Endothelial cell of umbilical vein (primary cell): Measurements from ENCODE around the gene SECISBP2. TPM values are rescaled to one million over a fixed set of nuclear protein-coding genes. Genes with fewer than 3 reads are reported as not detected.

Experiments
- BruUV-seq: library from RNA; stranded (reverse); fragments of 400-500 nt; replicated peaks from 2 replicates; lab custom pipeline; 2021; lab: Mats Ljungman, UMichigan
- CTCF ChIA-PET: fragments of 300-600, 350-600 bp; sonication (Branson Sonifier 250); formaldehyde crosslinking; loops from one replicate; lab custom pipeline; 2021; ENCODE audit warnings: antibody characterized with exemption, inconsistent platforms; lab: Charles Lee
- POLR2A ChIA-PET: fragments of 300-600, 350-600 bp; sonication (Branson Sonifier 250); formaldehyde crosslinking; loops from one replicate; lab custom pipeline; 2021; ENCODE audit warnings: antibody characterized with exemption, inconsistent platforms; lab: Charles Lee
- DNase-seq: peaks from one replicate; pipeline ENCODE4 v3.0.0-alpha.2; 2011; ENCODE audit warnings: low read depth, low spot score
- FAIRE-seq: peaks from 2 replicates; lab custom pipeline; 2011; peaks lifted over from hg19 to GRCh38; lab: Jason Lieb, UNC
- H2AFZ ChIP-seq: 2 replicates; pipeline ENCODE4 v1.6.0; 2012; ENCODE audit warnings: low read depth, low read length, control low read depth, inconsistent platforms
- H3K27ac ChIP-seq: 2 replicates; pipeline ENCODE4 v1.5.1; 2011; ENCODE audit warnings: low read depth, mild to moderate bottlenecking, control low read depth, low read length, moderate library complexity; ENCODE audit not compliant: insufficient read depth
- H3K27me3 ChIP-seq, 2 experiments: 2 replicates each; pipeline versions ENCODE4 v1.6.0 to v1.6.1; 2011; ENCODE audit warnings: low read length in 2 of 2, mixed read lengths in 1 of 2; ENCODE audit not compliant: control insufficient read depth in 2 of 2, insufficient read depth in 2 of 2
- H3K36me3 ChIP-seq, 2 experiments: 2 replicates in 1 of 2; 3 replicates in 1 of 2; pipeline ENCODE4 v1.5.1; 2011; ENCODE audit warnings: low read length in 2 of 2, mild to moderate bottlenecking in 1 of 2, moderate library complexity in 1 of 2; ENCODE audit not compliant: control insufficient read depth in 2 of 2, insufficient read depth in 2 of 2; ENCODE audit errors: extremely low read depth in 1 of 2
- H3K4me1 ChIP-seq: 3 replicates; pipeline ENCODE4 v1.5.1; 2011; ENCODE audit warnings: mild to moderate bottlenecking, low read length; ENCODE audit not compliant: control insufficient read depth, insufficient read depth; ENCODE audit errors: extremely low read depth
- H3K4me2 ChIP-seq: 2 replicates; pipeline ENCODE4 v1.6.1; 2011; ENCODE audit warnings: low read length, control low read depth, mixed read lengths; ENCODE audit not compliant: insufficient read depth
- H3K4me3 ChIP-seq, 3 experiments: fragments of 200-600 bp in 1 of 3; sonication (generic), shearing (Covaris generic) in 1 of 3; replicated peaks in 1 of 3; 2 replicates each; pipeline ENCODE4 v1.5.1; 2011 to 2016; ENCODE audit warnings: control low read depth in 3 of 3, low read length in 3 of 3, mild to moderate bottlenecking in 2 of 3, inconsistent platforms in 1 of 3, low read depth in 1 of 3, moderate library complexity in 1 of 3; ENCODE audit not compliant: insufficient read depth in 1 of 3
- H3K79me2 ChIP-seq: 2 replicates; pipeline ENCODE4 v1.6.0; 2012; ENCODE audit warnings: low read length, inconsistent platforms; ENCODE audit not compliant: control insufficient read depth, insufficient read depth
- H3K9ac ChIP-seq: replicated peaks from 2 replicates; pipeline ENCODE3; 2011; ENCODE audit warnings: low read length, control low read depth; ENCODE audit not compliant: insufficient read depth; ENCODE audit errors: extremely low read depth
- H3K9me1 ChIP-seq: replicated peaks from 3 replicates; pipeline ENCODE4 v1.6.0; 2011; ENCODE audit warnings: mild to moderate bottlenecking, low read length; ENCODE audit not compliant: control insufficient read depth, insufficient read depth; ENCODE audit errors: extremely low read depth
- H3K9me3 ChIP-seq: replicated peaks from 2 replicates; pipeline ENCODE4 v1.5.1; 2012; ENCODE audit warnings: low read length, inconsistent platforms; ENCODE audit not compliant: control insufficient read depth, insufficient read depth
- H4K20me1 ChIP-seq: replicated peaks from 2 replicates; pipeline ENCODE3; 2011; ENCODE audit warnings: mild to moderate bottlenecking, low read length; ENCODE audit not compliant: control insufficient read depth, insufficient read depth; ENCODE audit errors: extremely low read depth
- CTCF ChIP-seq, 2 donors: IDR thresholded peaks; 1 replicate in 1 of 2; 2 replicates in 1 of 2; pipeline ENCODE4 v1.5.1; 2011; ENCODE audit warnings: low read length in 2 of 2, mild to moderate bottlenecking in 2 of 2, moderate library complexity in 2 of 2, control low read depth in 1 of 2, inconsistent platforms in 1 of 2, low read depth in 1 of 2; ENCODE audit not compliant: insufficient read depth in 1 of 2; ENCODE audit errors: extremely low read depth in 1 of 2
- EZH2 ChIP-seq: IDR thresholded peaks from 2 replicates; pipeline ENCODE4 v1.6.1; 2012; ENCODE audit warnings: borderline replicate concordance, low read depth, mild to moderate bottlenecking, moderate library complexity, low read length, inconsistent platforms; ENCODE audit not compliant: severe bottlenecking
- FOS ChIP-seq: IDR thresholded peaks from 2 replicates; pipeline ENCODE4 v1.6.1; 2011; ENCODE audit warnings: mild to moderate bottlenecking, low read length, moderate library complexity, borderline replicate concordance; ENCODE audit not compliant: insufficient read depth
- GATA2 ChIP-seq: IDR thresholded peaks from 2 replicates; pipeline ENCODE4 v1.7.0; 2011; ENCODE audit warnings: low read depth, mild to moderate bottlenecking, moderate library complexity, mixed read lengths, low read length; ENCODE audit not compliant: insufficient read length, insufficient read depth
- JUN ChIP-seq: IDR thresholded peaks from 2 replicates; pipeline ENCODE4 v1.6.1; 2011; ENCODE audit warnings: borderline replicate concordance, low read depth; ENCODE audit not compliant: insufficient read length, insufficient read depth
- MAX ChIP-seq: IDR thresholded peaks from 2 replicates; pipeline ENCODE4 v1.6.1; 2011; ENCODE audit not compliant: insufficient read depth, insufficient read length
- MYC ChIP-seq: IDR thresholded peaks from one replicate; pipeline ENCODE4 v1.6.1; 2011; ENCODE audit warnings: mild to moderate bottlenecking, low read depth, low read length
- POLR2A ChIP-seq: IDR thresholded peaks from 2 replicates; pipeline ENCODE4 v1.6.1; 2012; ENCODE audit warnings: low read depth, mild to moderate bottlenecking, control low read depth, low read length
- POLR2AphosphoS5 ChIP-seq: IDR thresholded peaks from 2 replicates; pipeline ENCODE4 v1.6.1; 2012; ENCODE audit warnings: low read depth, mild to moderate bottlenecking, control low read depth, low read length, moderate library complexity; ENCODE audit not compliant: insufficient read depth
- dilution Hi-C: fragments of 300-500 bp; cut with MboI; formaldehyde crosslinking; loops from one replicate; pipeline ENCODE4 v1.15.0; 2019; ENCODE audit warnings: low sequenced_read_pairs; ENCODE audit not compliant: extremely low pct_ligation_motif_present
- intact Hi-C: fragments of 100-400 bp; cut with micrococcal nuclease; formaldehyde crosslinking; loops from one replicate; pipeline ENCODE4 v1.10.0; 2022
- polyA plus RNA-seq, 4 experiments: library from polyadenylated mRNA; depleted of rRNA in 3 of 4; stranded (reverse) in 3 of 4; unstranded in 1 of 4; fragments of >200 nt; gene quantifications; 2 replicates each; pipeline versions ENCODE4 v1.2.1 to v1.2.3, GENCODE V29; 2011 to 2012; ENCODE audit warnings: missing spikeins in 1 of 4
- total RNA-seq: library from RNA; stranded (reverse); gene quantifications from 2 replicates; pipeline ENCODE4 v1.2.3, GENCODE V29; 2021

The SECISBP2 gene
- total and polyA plus RNA-seq, 2 donors (not counting 3 experiments of a cell fraction or from before 2014, with no cell fraction given) = 22.7 to 36.3 TPM

GRCh38 chr9:89395931-89396710, 77.8 kb downstream of the SECISBP2 start:
- no TSS peak for BruUV-seq
- Histone ChIP-seq H2AFZ (no peak overlapping the region), H3K27me3 (no peaks in the 10 kb centered on the region), H3K79me2 (no peaks in the 10 kb centered on the region), H3K4me3 (no peak overlapping the region), H3K9me3 (no peaks in the 10 kb centered on the region), H3K4me1 (no peaks in the 10 kb centered on the region), H3K9ac (no peak overlapping the region), H3K9me1 (no peaks in the 10 kb centered on the region), H3K4me2 (no peak overlapping the region), H4K20me1 (no peaks in the 10 kb centered on the region), H3K36me3 (peaks cover 0 to 4% of the 10 kb centered on the region in 2 experiments), H3K27ac (no peak overlapping the region)
- CTCF ChIA-PET = interaction anchor here (2.0 kb wide), 1 partner anchor 153 kb away, joined by 7 read pairs; no protein-coding TSS in a partner anchor
- POLR2A ChIA-PET = no interaction called here
- DNase-seq (no peak), FAIRE-seq (no peak)
- no peak for TF ChIP-seq MAX
- TF ChIP-seq FOS = no peak
- no peak for TF ChIP-seq GATA2
- no peak for TF ChIP-seq EZH2
- no peak for TF ChIP-seq POLR2A
- TF ChIP-seq CTCF (IDR thresholded peaks at IDR 0.05; ENCODE audit: extremely low read depth in 1 of 2, insufficient read depth in 1 of 2, low read depth in 1 of 2, low read length in 2 of 2) = no peak
- no peak for TF ChIP-seq MYC
- no peak for TF ChIP-seq JUN
- TF ChIP-seq POLR2AphosphoS5 = no peak
- dilution Hi-C loops = no loop called here
- intact Hi-C loops = no loop called here
